SK-N-MC (cell line): Measurements from ENCODE around the gene GYS1.

ENCODE experiments used
- EZH2 ChIP-seq: fragments of 200-600 bp; sonication (generic); IDR thresholded peaks from one replicate; pipeline ENCODE4 v1.6.1; 2017; ENCODE audit warnings: antibody characterized with exemption
- FOXP2 ChIP-seq: optimal IDR thresholded peaks from 2 replicates; pipeline ENCODE3; 2011; ENCODE audit warnings: mild to moderate bottlenecking, moderate library complexity; ENCODE audit not compliant: insufficient read depth; ENCODE audit errors: extremely low read length, control extremely low read depth
- POLR2AphosphoS5 ChIP-seq: IDR thresholded peaks from 2 replicates; pipeline ENCODE4 v1.6.1; 2012; ENCODE audit warnings: mild to moderate bottlenecking, low read depth, low read length, borderline replicate concordance

DNA sequence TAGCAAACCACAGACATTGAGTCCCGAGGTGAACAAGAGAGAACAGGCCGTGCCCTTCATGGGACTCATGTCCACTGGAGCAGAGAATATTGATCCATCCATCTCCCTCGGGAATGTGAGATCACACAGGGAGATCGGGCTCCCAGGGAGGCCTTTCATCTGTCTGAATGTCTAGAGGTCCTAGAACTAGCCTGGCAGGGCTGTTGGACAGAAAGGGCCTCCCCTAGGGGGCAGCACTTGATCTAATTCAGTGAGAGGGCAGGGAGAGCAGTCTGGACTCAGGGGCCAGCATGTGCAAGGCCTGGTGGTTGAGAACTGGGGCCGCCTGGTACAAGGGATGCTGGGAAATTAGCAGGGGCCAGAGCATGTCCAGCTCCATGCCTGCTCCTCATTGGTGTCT, 4.9 kb upstream of the GYS1 start:
- TF ChIP-seq EZH2 = no peak
- no peak for TF ChIP-seq POLR2AphosphoS5
- no peak for TF ChIP-seq FOXP2
